HG02970 (cell line): ENCODE measurements around the gene NSMCE3.

Source experiments
- ATAC-seq: cut with Tn5 transposase; IDR thresholded peaks from one replicate; pipeline ENCODE4 v1.9.1; 2021; ENCODE audit warnings: mild to moderate bottlenecking, moderate library complexity, moderate number of reproducible peaks; ENCODE audit not compliant: unreplicated experiment, low FRiP score

Gene NSMCE3

GRCh38 chr15:29223640-29224039 lies 46.0 kb downstream of the NSMCE3 start:
- ATAC-seq = no peak

- ATAC-seq = no peak
Observed at GRCh38 chr15:29222129-29222853, 47.3 kb downstream of the NSMCE3 start.

- ATAC-seq = no peak
Observed at GRCh38 chr15:29220852-29221251, 48.8 kb downstream of the NSMCE3 start.

- ATAC-seq = no peak
Observed at GRCh38 chr15:29216955-29217354, 52.7 kb downstream of the NSMCE3 start.
